ENCODE data around the gene PELO.

Gene PELO

GRCh38 chr5:52825826-52826225 is 38.1 kb downstream of the PELO start:
- in situ Hi-C loops (cut with MboI; ENCODE audit: low sequenced_read_pairs), result no loop called here

GRCh38 chr5:52827815-52828214 is 40.1 kb downstream of the PELO start:
- in situ Hi-C loops (cut with MboI; ENCODE audit: low sequenced_read_pairs), result no loop called here

DNA sequence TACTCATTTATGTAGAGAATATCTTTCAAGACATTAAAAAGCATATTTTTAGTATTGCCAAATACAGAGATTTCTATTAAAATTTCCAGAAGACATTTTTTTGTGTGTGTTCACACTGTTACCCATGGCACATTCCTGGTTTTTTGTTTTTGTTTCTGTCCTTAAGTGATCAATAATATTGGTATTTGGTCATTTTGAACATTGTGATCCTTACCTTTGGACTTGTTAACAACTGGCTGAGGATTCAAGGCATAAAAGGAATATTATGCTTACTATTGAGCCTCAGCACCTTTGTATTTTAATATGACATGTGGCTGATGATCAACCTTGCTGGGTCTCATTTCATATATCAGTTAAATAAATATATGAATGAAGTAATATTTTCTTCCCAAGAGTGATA is 41.9 kb downstream of the PELO start:
- in situ Hi-C loops (cut with MboI; ENCODE audit: low sequenced_read_pairs), result no loop called here

GRCh38 chr5:52830650-52831049 is 42.9 kb downstream of the PELO start:
- in situ Hi-C loops (cut with MboI; ENCODE audit: low sequenced_read_pairs), result no loop called here

DNA sequence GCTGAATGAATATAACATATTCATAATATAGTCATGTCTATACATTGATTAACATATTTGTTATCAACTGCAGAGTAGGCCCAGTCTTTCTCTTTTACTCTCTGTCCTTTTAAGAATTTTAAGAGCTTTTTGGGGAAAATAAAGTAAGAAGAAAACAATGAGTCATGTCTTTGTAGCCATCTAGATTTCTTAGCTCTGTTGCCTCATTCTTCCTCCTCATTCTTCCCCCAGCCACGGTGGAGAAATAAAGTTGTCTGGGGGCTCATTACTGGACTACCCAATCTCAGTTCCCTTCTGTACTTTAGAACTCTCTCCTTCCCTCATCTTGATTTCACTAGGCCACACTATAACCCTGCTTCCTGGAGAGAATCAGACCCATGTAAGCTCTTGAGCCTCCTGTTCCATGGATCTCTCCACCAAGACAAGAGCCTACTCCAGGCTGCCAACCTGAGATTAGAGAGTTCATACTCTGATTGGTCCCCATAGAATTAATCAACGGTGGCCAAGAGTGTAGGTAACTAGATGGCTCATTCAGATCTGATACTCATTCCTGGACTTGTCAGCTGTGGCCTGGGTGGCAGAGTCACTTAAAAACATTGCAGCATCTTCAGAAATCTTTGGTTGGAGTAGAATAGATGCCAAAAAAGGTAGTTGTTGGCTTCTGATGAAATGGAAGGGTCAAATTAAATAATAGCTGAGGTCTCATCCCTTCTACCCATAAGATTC is 44.2 kb downstream of the PELO start:
- in situ Hi-C loops (cut with MboI; ENCODE audit: low sequenced_read_pairs), result no loop called here

DNA sequence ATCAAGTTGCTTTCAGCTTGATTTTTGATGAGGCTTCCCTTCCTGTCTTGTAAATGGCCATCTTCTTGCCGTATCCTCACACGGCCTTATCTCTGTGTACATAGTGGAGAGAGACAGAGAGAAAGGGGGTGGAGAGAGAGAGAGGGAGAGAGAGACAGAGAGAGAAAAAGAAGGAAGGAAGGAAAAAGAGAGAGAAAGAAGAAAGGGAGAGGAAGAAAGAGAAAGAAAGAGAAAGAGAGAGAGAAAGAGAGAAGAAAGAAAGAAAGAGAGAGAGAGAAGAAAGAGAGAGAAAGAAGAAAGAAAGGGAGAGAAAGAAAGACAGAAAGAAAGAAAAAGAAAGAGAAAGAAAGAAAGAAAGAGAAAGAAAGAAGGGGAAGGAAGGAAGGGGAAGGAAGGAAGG is 46.6 kb downstream of the PELO start:
- in situ Hi-C loops (cut with MboI; ENCODE audit: low sequenced_read_pairs), result no loop called here

DNA sequence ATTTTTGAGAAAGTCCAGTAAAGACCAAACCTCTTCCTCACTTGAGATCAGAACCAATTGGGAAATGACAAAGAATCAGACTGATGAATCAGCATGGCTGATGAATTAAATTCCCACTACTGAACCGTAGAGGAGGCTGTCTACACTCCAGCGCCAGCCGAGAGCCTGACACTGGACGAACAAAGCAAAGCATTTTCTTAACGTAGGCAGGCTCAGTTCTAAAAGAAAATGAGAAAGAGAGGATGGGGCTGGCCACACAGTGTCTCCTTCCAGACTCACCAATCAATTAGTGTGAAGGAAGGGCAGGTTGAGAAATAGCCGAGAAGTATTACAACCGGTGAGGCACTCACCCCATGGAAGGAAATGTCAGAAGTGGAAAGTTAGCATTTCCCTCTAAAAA is 49.4 kb downstream of the PELO start:
- in situ Hi-C loops (cut with MboI; ENCODE audit: low sequenced_read_pairs), result no loop called here

Measured in hTERT RPE-1 (cell line).